Left ventricle myocardium inferior (tissue), 1 donor: ENCODE measurements around the gene ULBP2. TPM values are rescaled to one million over a fixed set of nuclear protein-coding genes. Genes with fewer than 3 reads are reported as not detected.

Experiments used
- DNase-seq: peaks from one replicate; pipeline ENCODE4 v3.0.0-alpha.2; 2020
- H3K27ac ChIP-seq: fragments of 200-600 bp; replicated peaks from 2 replicates; pipeline ENCODE4 v1.8.0; 2021
- H3K27me3 ChIP-seq: fragments of 200-600 bp; 2 replicates; pipeline ENCODE4 v1.8.0; 2021; ENCODE audit warnings: low read depth
- H3K36me3 ChIP-seq: fragments of 200-600 bp; 2 replicates; pipeline ENCODE4 v1.8.0; 2021
- H3K4me1 ChIP-seq: fragments of 200-600 bp; 2 replicates; pipeline ENCODE4 v1.8.0; 2021
- H3K4me3 ChIP-seq: fragments of 200-600 bp; 2 replicates; pipeline ENCODE4 v1.8.0; 2021; ENCODE audit warnings: mild to moderate bottlenecking, moderate library complexity
- H3K9me3 ChIP-seq: fragments of 200-600 bp; replicated peaks from 2 replicates; pipeline ENCODE4 v1.8.0; 2021
- CTCF ChIP-seq: fragments of 200-600 bp; IDR thresholded peaks from 2 replicates; pipeline ENCODE4 v1.8.0; 2021; ENCODE audit warnings: antibody characterized with exemption, mild to moderate bottlenecking, borderline replicate concordance
- intact Hi-C: fragments of 100-400 bp; cut with micrococcal nuclease; formaldehyde crosslinking; loops from one replicate; pipeline ENCODE4 v1.11.0; 2022
- total RNA-seq: library from RNA; stranded (reverse); fragmentation: NEBNext Ultra II Directional; extraction: Animal tissue kit (Norgen Biotek cat#: 25700); gene quantifications from one replicate; pipeline ENCODE4 v1.2.1, GENCODE V29; 2021
- donor health status: DM: no; HTN: yes; CAD: no; lungs with severe emphysema.

The ULBP2 gene
- total RNA-seq, 1 donor from 2014 or later, result 0.93 TPM

- no peak overlapping the region for H3K4me3 ChIP-seq
- H3K9me3 ChIP-seq, result no peaks in the 10 kb centered on the region
- no peak overlapping the region for H3K27ac ChIP-seq
- peaks cover 98% of the 10 kb centered on the region for H3K27me3 ChIP-seq
- DNase-seq, result no peak
- H3K36me3 ChIP-seq, result no peaks in the 10 kb centered on the region
- peaks cover 11% of the 10 kb centered on the region for H3K4me1 ChIP-seq
- TF ChIP-seq CTCF, result no peak
- intact Hi-C loops, result no loop called here
Measured at GRCh38 chr6:149995235-149995750, 53.5 kb downstream of the ULBP2 start.

DNA sequence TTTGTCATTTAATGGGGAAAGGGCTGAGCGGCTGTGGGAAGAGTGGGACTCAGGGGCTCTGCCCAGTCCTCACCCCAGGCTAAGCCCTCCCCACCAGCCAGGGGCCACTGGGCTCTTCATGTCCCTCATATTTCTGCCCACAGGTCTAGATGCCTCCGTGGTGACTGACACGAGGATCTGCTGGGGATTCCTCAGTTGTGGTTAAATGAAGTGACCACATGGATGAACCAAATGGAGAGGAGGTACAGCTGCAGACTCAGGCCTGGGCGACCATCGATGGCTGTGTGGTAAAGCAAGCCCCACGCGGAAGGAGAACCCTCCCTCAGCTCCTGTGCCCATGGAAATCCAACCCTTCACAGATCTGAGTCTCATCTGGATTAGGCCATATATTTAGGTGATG lies 54.2 kb downstream of the ULBP2 start:
- TF ChIP-seq CTCF, result no peak
- peaks cover 5% of the 10 kb centered on the region for H3K4me1 ChIP-seq
- intact Hi-C loops, result no loop called here
- no peak overlapping the region for H3K27ac ChIP-seq
- no peaks in the 10 kb centered on the region for H3K9me3 ChIP-seq
- no peak overlapping the region for H3K4me3 ChIP-seq
- H3K36me3 ChIP-seq, result no peaks in the 10 kb centered on the region
- DNase-seq, result no peak
- peaks cover 93% of the 10 kb centered on the region for H3K27me3 ChIP-seq

Other genes with a start within 250 kb of the ULBP2 start
- gene LATS1, start 223.9 kb upstream of the ULBP2 start, total RNA-seq, result 10.8 TPM
- 29.7 TPM for gene NUP43, start 195.5 kb upstream of the ULBP2 start, total RNA-seq
- 166 TPM for gene PCMT1, start 192.3 kb upstream of the ULBP2 start, total RNA-seq
- gene LRP11, start 77.7 kb upstream of the ULBP2 start, total RNA-seq, result 18.2 TPM
- gene RAET1E, start 43.9 kb upstream of the ULBP2 start, total RNA-seq, result 0.19 TPM
- 0.19 TPM for gene RAET1G, start 18.9 kb upstream of the ULBP2 start, total RNA-seq
- gene ULBP1, start 21.9 kb downstream of the ULBP2 start, total RNA-seq, result 0.38 TPM
- gene RAET1L, start 83.5 kb downstream of the ULBP2 start, total RNA-seq, result not detected
- 0.99 TPM for gene ULBP3, start 127.1 kb downstream of the ULBP2 start, total RNA-seq
- gene PPP1R14C, start 201.0 kb downstream of the ULBP2 start, total RNA-seq, result 116 TPM